ENCODE data around the gene AIFM3.

DNA sequence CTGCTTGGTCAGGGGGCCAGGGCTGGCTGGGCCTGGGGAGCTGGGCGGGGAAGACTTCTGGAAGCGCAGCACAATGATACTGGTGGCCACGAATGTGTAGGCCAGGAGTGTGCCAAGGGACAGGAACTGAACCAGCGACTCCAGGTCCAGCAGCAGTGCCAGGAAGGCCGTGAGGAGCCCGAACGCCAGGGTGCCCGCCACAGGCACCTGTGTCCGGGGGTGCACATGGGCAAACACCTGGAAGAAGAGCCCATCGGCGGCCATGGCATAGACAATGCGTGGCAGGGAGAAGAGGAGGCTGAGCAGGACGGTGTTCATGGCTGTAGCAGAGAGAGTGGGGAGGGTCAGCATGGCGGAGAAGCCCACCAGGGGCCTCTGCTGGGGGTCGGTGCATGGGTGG is 63.0 kb downstream of the AIFM3 start:
- TF ChIP-seq, protein P1, sequence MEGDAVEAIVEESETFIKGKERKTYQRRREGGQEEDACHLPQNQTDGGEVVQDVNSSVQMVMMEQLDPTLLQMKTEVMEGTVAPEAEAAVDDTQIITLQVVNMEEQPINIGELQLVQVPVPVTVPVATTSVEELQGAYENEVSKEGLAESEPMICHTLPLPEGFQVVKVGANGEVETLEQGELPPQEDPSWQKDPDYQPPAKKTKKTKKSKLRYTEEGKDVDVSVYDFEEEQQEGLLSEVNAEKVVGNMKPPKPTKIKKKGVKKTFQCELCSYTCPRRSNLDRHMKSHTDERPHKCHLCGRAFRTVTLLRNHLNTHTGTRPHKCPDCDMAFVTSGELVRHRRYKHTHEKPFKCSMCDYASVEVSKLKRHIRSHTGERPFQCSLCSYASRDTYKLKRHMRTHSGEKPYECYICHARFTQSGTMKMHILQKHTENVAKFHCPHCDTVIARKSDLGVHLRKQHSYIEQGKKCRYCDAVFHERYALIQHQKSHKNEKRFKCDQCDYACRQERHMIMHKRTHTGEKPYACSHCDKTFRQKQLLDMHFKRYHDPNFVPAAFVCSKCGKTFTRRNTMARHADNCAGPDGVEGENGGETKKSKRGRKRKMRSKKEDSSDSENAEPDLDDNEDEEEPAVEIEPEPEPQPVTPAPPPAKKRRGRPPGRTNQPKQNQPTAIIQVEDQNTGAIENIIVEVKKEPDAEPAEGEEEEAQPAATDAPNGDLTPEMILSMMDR (IDR thresholded peaks at IDR 0.05 in 2 of 3, conservative IDR thresholded peaks at IDR 0.05 in 1 of 3; ENCODE audit: borderline replicate concordance in 1 of 3, insufficient read depth in 1 of 3, low read depth in 2 of 3, low read length in 2 of 3) = no peak
- TF ChIP-seq CEBPB (IDR thresholded peaks at IDR 0.05; ENCODE audit: low read depth) (no peak), FOSL1 (IDR thresholded peaks at IDR 0.05; ENCODE audit: low read depth) (no peak), YY1 (IDR thresholded peaks at IDR 0.05; ENCODE audit: extremely low read depth, insufficient replicate concordance, low read depth, low read length) (no peak)
- TF ChIP-seq, protein P2, sequence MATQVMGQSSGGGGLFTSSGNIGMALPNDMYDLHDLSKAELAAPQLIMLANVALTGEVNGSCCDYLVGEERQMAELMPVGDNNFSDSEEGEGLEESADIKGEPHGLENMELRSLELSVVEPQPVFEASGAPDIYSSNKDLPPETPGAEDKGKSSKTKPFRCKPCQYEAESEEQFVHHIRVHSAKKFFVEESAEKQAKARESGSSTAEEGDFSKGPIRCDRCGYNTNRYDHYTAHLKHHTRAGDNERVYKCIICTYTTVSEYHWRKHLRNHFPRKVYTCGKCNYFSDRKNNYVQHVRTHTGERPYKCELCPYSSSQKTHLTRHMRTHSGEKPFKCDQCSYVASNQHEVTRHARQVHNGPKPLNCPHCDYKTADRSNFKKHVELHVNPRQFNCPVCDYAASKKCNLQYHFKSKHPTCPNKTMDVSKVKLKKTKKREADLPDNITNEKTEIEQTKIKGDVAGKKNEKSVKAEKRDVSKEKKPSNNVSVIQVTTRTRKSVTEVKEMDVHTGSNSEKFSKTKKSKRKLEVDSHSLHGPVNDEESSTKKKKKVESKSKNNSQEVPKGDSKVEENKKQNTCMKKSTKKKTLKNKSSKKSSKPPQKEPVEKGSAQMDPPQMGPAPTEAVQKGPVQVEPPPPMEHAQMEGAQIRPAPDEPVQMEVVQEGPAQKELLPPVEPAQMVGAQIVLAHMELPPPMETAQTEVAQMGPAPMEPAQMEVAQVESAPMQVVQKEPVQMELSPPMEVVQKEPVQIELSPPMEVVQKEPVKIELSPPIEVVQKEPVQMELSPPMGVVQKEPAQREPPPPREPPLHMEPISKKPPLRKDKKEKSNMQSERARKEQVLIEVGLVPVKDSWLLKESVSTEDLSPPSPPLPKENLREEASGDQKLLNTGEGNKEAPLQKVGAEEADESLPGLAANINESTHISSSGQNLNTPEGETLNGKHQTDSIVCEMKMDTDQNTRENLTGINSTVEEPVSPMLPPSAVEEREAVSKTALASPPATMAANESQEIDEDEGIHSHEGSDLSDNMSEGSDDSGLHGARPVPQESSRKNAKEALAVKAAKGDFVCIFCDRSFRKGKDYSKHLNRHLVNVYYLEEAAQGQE (IDR thresholded peaks at IDR 0.05; ENCODE audit: low read depth) = no peak
